ENCODE results near the gene MGLL. TPM values are rescaled to one million over a fixed set of nuclear protein-coding genes. Genes with fewer than 3 reads are reported as not detected.

MGLL gene
- total RNA-seq, 1 experiment from 2014 or later = 6.8 TPM

DNA sequence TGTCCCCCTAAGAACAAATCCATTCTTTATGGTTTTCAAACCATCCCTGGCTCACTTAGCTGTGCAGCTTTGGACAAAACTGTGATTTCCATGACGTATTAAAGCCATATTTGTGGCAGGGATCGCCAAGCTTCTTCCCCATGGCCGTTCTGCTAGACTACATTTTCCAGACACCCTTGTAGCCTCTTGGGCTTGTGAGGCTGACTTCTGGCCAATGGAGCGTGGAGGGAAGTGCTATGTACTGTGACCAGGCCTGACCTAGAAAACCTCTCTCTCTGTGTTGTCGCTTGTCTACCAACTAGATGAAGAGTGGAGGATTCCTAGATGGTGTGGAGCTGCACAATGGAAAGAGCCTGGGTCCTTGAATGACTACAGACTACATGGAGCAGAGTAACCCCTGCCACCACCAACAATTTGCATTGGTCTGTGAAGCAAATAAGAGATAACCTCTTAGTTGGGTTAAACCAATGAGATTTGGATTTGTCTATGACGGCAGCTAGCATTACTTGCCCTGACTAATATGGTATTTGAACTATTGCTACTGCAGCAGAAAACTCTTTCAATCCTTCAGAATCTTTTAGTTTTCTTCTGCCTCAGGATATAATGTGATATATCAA lies 22.1 kb upstream of the MGLL start:
- no peak for ATAC-seq
- Histone ChIP-seq H2AFZ (ENCODE audit: low read depth, low read length, poor library complexity, severe bottlenecking) (no peak overlapping the region), H4K20me1 (ENCODE audit: insufficient read depth) (no peaks in the 10 kb centered on the region), H3K4me2 (ENCODE audit: low read length) (no peak overlapping the region), H3K9me2 (ENCODE audit: insufficient read depth) (no peaks in the 10 kb centered on the region), H3K9me3 (ENCODE audit: control insufficient read depth in 1 of 2, insufficient read depth in 1 of 2, low read depth in 1 of 2, low read length in 2 of 2) (no peaks in the 10 kb centered on the region), H3K27me3 (ENCODE audit: insufficient read depth, low read length) (no peaks in the 10 kb centered on the region), H3K79me2 (ENCODE audit: insufficient read depth, low read length) (no peaks in the 10 kb centered on the region), H3K27ac (ENCODE audit: low read depth, low read length) (no peak overlapping the region), H3K4me3 (replicated peaks in 1 of 2; ENCODE audit: low read depth in 1 of 2, low read length in 2 of 2) (no peak overlapping the region), H3K4me1 (ENCODE audit: control insufficient read depth in 1 of 2, insufficient read depth in 2 of 2, low read length in 2 of 2) (no peaks in the 10 kb centered on the region), H3K9ac (ENCODE audit: low read length) (no peak overlapping the region), H3K36me3 (ENCODE audit: control insufficient read depth in 1 of 2, insufficient read depth in 2 of 2, low read length in 2 of 2) (no peaks in the 10 kb centered on the region)
- ChIA-PET CTCF (no interaction called here), RAD21 (ENCODE audit: low non-redundant PET in 1 of 2, low total read pairs in 2 of 2, uncharacterized antibody in 2 of 2, unreplicated experiment in 2 of 2) (interaction anchor here in 1 of 2 experiments (0.7 kb wide), 1 partner anchor 685 kb away, joined by 4 read pairs; no protein-coding TSS in a partner anchor), POLR2A (no interaction called here)
- no TSS peak for BruUV-seq (replicated peaks)
- intact Hi-C loops (cut with micrococcal nuclease) = no loop called here
- TF ChIP-seq RAD21 (IDR thresholded peaks at IDR 0.05; ENCODE audit: low read depth) (no peak), EZH2 (IDR thresholded peaks at IDR 0.05) (no peak), TCF7L2 (IDR thresholded peaks at IDR 0.05; ENCODE audit: borderline replicate concordance, extremely low read depth, insufficient read depth, insufficient read length) (no peak), SP1 (IDR thresholded peaks at IDR 0.05; ENCODE audit: low read depth) (no peak), EZH2phosphoT487 (IDR thresholded peaks at IDR 0.05; ENCODE audit: borderline replicate concordance) (no peak), SRF (IDR thresholded peaks at IDR 0.05; ENCODE audit: low read depth) (no peak), ZBTB33 (IDR thresholded peaks at IDR 0.05; ENCODE audit: extremely low read depth, insufficient replicate concordance, low read length) (no peak), ZFX (IDR thresholded peaks at IDR 0.05) (no peak), FOSL1 (IDR thresholded peaks at IDR 0.05; ENCODE audit: low read depth) (no peak), YY1 (IDR thresholded peaks at IDR 0.05; ENCODE audit: extremely low read depth, insufficient replicate concordance, low read depth, low read length) (no peak), CBX3 (IDR thresholded peaks at IDR 0.05; ENCODE audit: low read depth) (no peak), EGR1 (IDR thresholded peaks at IDR 0.05; ENCODE audit: low read depth) (no peak), JUND (IDR thresholded peaks at IDR 0.05) (no peak)
- TF ChIP-seq, protein P1, sequence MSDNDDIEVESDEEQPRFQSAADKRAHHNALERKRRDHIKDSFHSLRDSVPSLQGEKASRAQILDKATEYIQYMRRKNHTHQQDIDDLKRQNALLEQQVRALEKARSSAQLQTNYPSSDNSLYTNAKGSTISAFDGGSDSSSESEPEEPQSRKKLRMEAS (IDR thresholded peaks at IDR 0.05) = no peak
- DNase-seq (ENCODE audit: low read depth, low spot score) = no peak
